ENCODE results near the gene CACNA1C.
A peak's percentile ranks its signal among the peaks of the same experiment; 100 is the strongest.

Gene CACNA1C

GRCh38 chr12:2318286-2318685 lies 265.5 kb downstream of the CACNA1C start:
- TF ChIP-seq MYC (IDR thresholded peaks at IDR 0.05; ENCODE audit: low read depth, low read length) (no peak), POLR2A (IDR thresholded peaks at IDR 0.05; ENCODE audit: extremely low read depth, insufficient read length) (no peak), MAX (IDR thresholded peaks at IDR 0.05; ENCODE audit: low read depth, low read length) (no peak), CTCF (IDR thresholded peaks at IDR 0.05; ENCODE audit: low read depth, low read length) (no peak)
- H3K4me3 ChIP-seq (ENCODE audit: low read depth, low read length), result no peak overlapping the region
- no peak for DNase-seq (ENCODE audit: low read depth)

GRCh38 chr12:2319136-2319535 lies 266.3 kb downstream of the CACNA1C start:
- TF ChIP-seq POLR2A (IDR thresholded peaks at IDR 0.05; ENCODE audit: extremely low read depth, insufficient read length), result no peak
- no peak for TF ChIP-seq MYC (IDR thresholded peaks at IDR 0.05; ENCODE audit: low read depth, low read length)
- TF ChIP-seq MAX (IDR thresholded peaks at IDR 0.05; ENCODE audit: low read depth, low read length), result no peak
- no peak overlapping the region for H3K4me3 ChIP-seq (ENCODE audit: low read depth, low read length)
- DNase-seq (ENCODE audit: low read depth), result no peak

GRCh38 chr12:2319737-2320506 lies 267.1 kb downstream of the CACNA1C start:
- no peak for TF ChIP-seq MAX (IDR thresholded peaks at IDR 0.05; ENCODE audit: low read depth, low read length)
- no peak overlapping the region for H3K4me3 ChIP-seq (ENCODE audit: low read depth, low read length)
- DNase-seq (ENCODE audit: low read depth), result no peak

- TF ChIP-seq MYC (IDR thresholded peaks at IDR 0.05; ENCODE audit: low read depth, low read length) (no peak), CTCF (IDR thresholded peaks at IDR 0.05; ENCODE audit: low read depth, low read length) (no peak), POLR2A (IDR thresholded peaks at IDR 0.05; ENCODE audit: extremely low read depth, insufficient read length) (no peak), MAX (IDR thresholded peaks at IDR 0.05; ENCODE audit: low read depth, low read length) (no peak)
- no peak overlapping the region for H3K4me3 ChIP-seq (ENCODE audit: low read depth, low read length)
- no peak for DNase-seq (ENCODE audit: low read depth)
Measured at GRCh38 chr12:2320841-2321240, 268.1 kb downstream of the CACNA1C start.

- no peak for DNase-seq (ENCODE audit: low read depth)
- TF ChIP-seq MAX (IDR thresholded peaks at IDR 0.05; ENCODE audit: low read depth, low read length), result no peak
- TF ChIP-seq MYC (IDR thresholded peaks at IDR 0.05; ENCODE audit: low read depth, low read length), result no peak
- TF ChIP-seq POLR2A (IDR thresholded peaks at IDR 0.05; ENCODE audit: extremely low read depth, insufficient read length), result no peak
- TF ChIP-seq CTCF (IDR thresholded peaks at IDR 0.05; ENCODE audit: low read depth, low read length), result no peak
- no peak overlapping the region for H3K4me3 ChIP-seq (ENCODE audit: low read depth, low read length)
Measured at GRCh38 chr12:2322554-2323120, 269.9 kb downstream of the CACNA1C start.

- peak; percentile 16 for DNase-seq (ENCODE audit: low read depth)
- no peak for TF ChIP-seq MYC (IDR thresholded peaks at IDR 0.05; ENCODE audit: low read depth, low read length)
- TF ChIP-seq MAX (IDR thresholded peaks at IDR 0.05; ENCODE audit: low read depth, low read length), result no peak
- no peak for TF ChIP-seq CTCF (IDR thresholded peaks at IDR 0.05; ENCODE audit: low read depth, low read length)
- no peak for TF ChIP-seq POLR2A (IDR thresholded peaks at IDR 0.05; ENCODE audit: extremely low read depth, insufficient read length)
Measured at GRCh38 chr12:2323532-2324255, 270.9 kb downstream of the CACNA1C start.

More at GRCh38 chr12:2323532-2324255, 270.9 kb downstream of the CACNA1C start:
- H3K4me3 ChIP-seq (ENCODE audit: low read depth, low read length), result no peak overlapping the region
